HG02943 (cell line): ENCODE measurements around the gene TCF15.

Experiments
- ATAC-seq: cut with Tn5 transposase; IDR thresholded peaks from one replicate; pipeline ENCODE4 v1.9.1; 2021; ENCODE audit warnings: mild to moderate bottlenecking, low read depth, moderate library complexity; ENCODE audit not compliant: unreplicated experiment

The TCF15 gene

GRCh38 chr20:610130-611046 lies at the start of gene TCF15:
TSS of gene TCF15 (minus strand) at chr20:610309. CDS start at chr20:610237, 72 bp downstream.
- ATAC-seq: no peak

GRCh38 chr20:658731-659291 lies 48.7 kb upstream of the TCF15 start:
- ATAC-seq: no peak

- ATAC-seq: no peak
Observed at GRCh38 chr20:658202-658601, 48.1 kb upstream of the TCF15 start.

- no peak for ATAC-seq
Observed at GRCh38 chr20:655726-656624, 45.9 kb upstream of the TCF15 start.

- ATAC-seq: no peak
Observed at GRCh38 chr20:654417-654750, 44.3 kb upstream of the TCF15 start.

GRCh38 chr20:653590-654416 lies 43.7 kb upstream of the TCF15 start:
- no peak for ATAC-seq

GRCh38 chr20:653110-653589 lies 43.0 kb upstream of the TCF15 start, which contains the start of gene SRXN1:
TSS of gene SRXN1 (minus strand) at chr20:653200. CDS start at chr20:653185, 15 bp downstream.
- peak; percentile 77 for ATAC-seq

GRCh38 chr20:652615-653109 lies 42.6 kb upstream of the TCF15 start:
- peak; percentile 12 for ATAC-seq

- ATAC-seq: no peak
Observed at GRCh38 chr20:651713-652614, 41.9 kb upstream of the TCF15 start.

GRCh38 chr20:650954-651353 lies 40.8 kb upstream of the TCF15 start:
- no peak for ATAC-seq

GRCh38 chr20:650281-650680 lies 40.2 kb upstream of the TCF15 start:
- ATAC-seq: no peak

GRCh38 chr20:647479-648019 lies 37.4 kb upstream of the TCF15 start:
- no peak for ATAC-seq

GRCh38 chr20:646868-647233 lies 36.7 kb upstream of the TCF15 start:
- no peak for ATAC-seq

GRCh38 chr20:646107-646867 lies 36.2 kb upstream of the TCF15 start:
- ATAC-seq: no peak

- no peak for ATAC-seq
Observed at GRCh38 chr20:645318-646106, 35.4 kb upstream of the TCF15 start.

GRCh38 chr20:644692-645317 lies 34.7 kb upstream of the TCF15 start:
- no peak for ATAC-seq
